Forelimb muscle (tissue), 1 donor: ENCODE measurements around the gene MRTFB. TPM values are rescaled to one million over a fixed set of nuclear protein-coding genes. Genes with fewer than 3 reads are reported as not detected.

Experiments used
- DNase-seq: peaks from one replicate; pipeline ENCODE4 v3.0.0-alpha.2; 2013; ENCODE audit warnings: low read depth
- polyA plus RNA-seq: library from polyadenylated mRNA; unstranded; fragments of 120-200 nt; gene quantifications from one replicate; pipeline ENCODE4 v1.2.1, GENCODE V29; 2013; ENCODE audit not compliant: insufficient read length

Gene MRTFB
- polyA plus RNA-seq, 1 donor, result 20.1 TPM

- DNase-seq, result no peak
These were observed 236.6 kb downstream of the MRTFB start for GRCh38 chr16:14307527-14308367.

- DNase-seq, result no peak
These were observed 237.2 kb downstream of the MRTFB start for GRCh38 chr16:14308368-14308723.

- DNase-seq, result no peak
These were observed 238.1 kb downstream of the MRTFB start for GRCh38 chr16:14309001-14309886.

- DNase-seq, result no peak
These were observed 238.8 kb downstream of the MRTFB start for GRCh38 chr16:14309906-14310305.

- DNase-seq, result no peak
These were observed 239.4 kb downstream of the MRTFB start for GRCh38 chr16:14310519-14310991.

GRCh38 chr16:14314116-14314515, 243.0 kb downstream of the MRTFB start:
- DNase-seq, result no peak

- DNase-seq, result no peak
These were observed 244.7 kb downstream of the MRTFB start for GRCh38 chr16:14315683-14316320.

Other genes starting within 250 kb of the MRTFB start
- 7.8 TPM for gene ERCC4, start 151.2 kb upstream of the MRTFB start, polyA plus RNA-seq